ENCODE data around the gene CD74.

The CD74 gene

GRCh38 chr5:150411245-150411979 lies 1.3 kb downstream of the CD74 start:
- DNase-seq (ENCODE audit: low read depth, low spot score), result no peak
- H3K27ac ChIP-seq, result no peak overlapping the region

GRCh38 chr5:150410524-150411244 lies 2.0 kb downstream of the CD74 start:
- no peak overlapping the region for H3K27ac ChIP-seq
- no peak for DNase-seq (ENCODE audit: low read depth, low spot score)

GRCh38 chr5:150409638-150410523 lies 2.8 kb downstream of the CD74 start:
- H3K27ac ChIP-seq, result no peak overlapping the region
- peak; percentile 46 for DNase-seq (ENCODE audit: low read depth, low spot score)

- DNase-seq (ENCODE audit: low read depth, low spot score), result no peak
- no peak overlapping the region for H3K27ac ChIP-seq
Observed at GRCh38 chr5:150408231-150408943, 4.3 kb downstream of the CD74 start.

- H3K27ac ChIP-seq, result no peak overlapping the region
- no peak for DNase-seq (ENCODE audit: low read depth, low spot score)
Observed at GRCh38 chr5:150407096-150407720, 5.5 kb downstream of the CD74 start.

GRCh38 chr5:150406723-150407095 lies 6.0 kb downstream of the CD74 start:
- no peak overlapping the region for H3K27ac ChIP-seq
- no peak for DNase-seq (ENCODE audit: low read depth, low spot score)

GRCh38 chr5:150406103-150406722 lies 6.5 kb downstream of the CD74 start:
- DNase-seq (ENCODE audit: low read depth, low spot score), result no peak

GRCh38 chr5:150404941-150405816 lies 7.5 kb downstream of the CD74 start:
- DNase-seq (ENCODE audit: low read depth, low spot score), result no peak
- no peak overlapping the region for H3K27ac ChIP-seq

More at GRCh38 chr5:150406103-150406722, 6.5 kb downstream of the CD74 start:
- H3K27ac ChIP-seq, result no peak overlapping the region

GRCh38 chr5:150404535-150404934 lies 8.2 kb downstream of the CD74 start:
- no peak for DNase-seq (ENCODE audit: low read depth, low spot score)
- no peak overlapping the region for H3K27ac ChIP-seq

- no peak overlapping the region for H3K27ac ChIP-seq
- DNase-seq (ENCODE audit: low read depth, low spot score), result no peak
Observed at GRCh38 chr5:150404121-150404520, 8.6 kb downstream of the CD74 start.

GRCh38 chr5:150402901-150403342 lies 9.8 kb downstream of the CD74 start:
- no peak for DNase-seq (ENCODE audit: low read depth, low spot score)
- no peak overlapping the region for H3K27ac ChIP-seq

GRCh38 chr5:150402229-150402773 lies 10.4 kb downstream of the CD74 start:
- no peak for DNase-seq (ENCODE audit: low read depth, low spot score)

GRCh38 chr5:150401376-150402228 lies 11.1 kb downstream of the CD74 start:
- H3K27ac ChIP-seq, result no peak overlapping the region
- no peak for DNase-seq (ENCODE audit: low read depth, low spot score)

More at GRCh38 chr5:150402229-150402773, 10.4 kb downstream of the CD74 start:
- no peak overlapping the region for H3K27ac ChIP-seq

GRCh38 chr5:150401076-150401375 lies 11.7 kb downstream of the CD74 start:
- no peak for DNase-seq (ENCODE audit: low read depth, low spot score)
- no peak overlapping the region for H3K27ac ChIP-seq

GRCh38 chr5:150400316-150401075 lies 12.2 kb downstream of the CD74 start:
- no peak overlapping the region for H3K27ac ChIP-seq
- no peak for DNase-seq (ENCODE audit: low read depth, low spot score)

- no peak overlapping the region for H3K27ac ChIP-seq
- no peak for DNase-seq (ENCODE audit: low read depth, low spot score)
Observed at GRCh38 chr5:150399524-150400211, 13.0 kb downstream of the CD74 start.

Data from epithelial cell of prostate (primary cell).